H1 (cell line): ENCODE results near the gene GPR42. TPM values are rescaled to one million over a fixed set of nuclear protein-coding genes. Genes with fewer than 3 reads are reported as not detected.

ENCODE experiments used
- CTCF ChIA-PET: fragments of 300-600 bp; sonication (Branson Sonifier 250); formaldehyde crosslinking; loops from one replicate; lab custom pipeline; 2021; ENCODE audit not compliant: partially characterized antibody; lab: Charles Lee
- POLR2A ChIA-PET: fragments of 300-600 bp; sonication (Branson Sonifier 250); formaldehyde crosslinking; loops from one replicate; lab custom pipeline; 2021; ENCODE audit warnings: inconsistent platforms; ENCODE audit not compliant: partially characterized antibody; lab: Charles Lee
- DNase-seq, 2 experiments: peaks; one replicate each; pipeline versions ENCODE4 v3.0.0 to v3.0.0-alpha.2; 2010 to 2022; ENCODE audit warnings: low spot score in 2 of 2, low read depth in 1 of 2, mixed read lengths in 1 of 2
- FAIRE-seq: peaks from 2 replicates; lab custom pipeline; 2011; peaks lifted over from hg19 to GRCh38; lab: Jason Lieb, UNC
- H2AFZ ChIP-seq: 2 replicates; pipeline ENCODE4 v1.8.1; 2012; ENCODE audit warnings: low read length, inconsistent platforms
- H2AK5ac ChIP-seq: 2 replicates; pipeline ENCODE4 v1.6.1; 2013; ENCODE audit warnings: low read depth, low read length
- H2BK120ac ChIP-seq: replicated peaks from 2 replicates; pipeline ENCODE3; 2013; ENCODE audit warnings: low read depth, low read length, inconsistent platforms
- H2BK12ac ChIP-seq: 2 replicates; pipeline ENCODE4 v1.6.1; 2013; ENCODE audit warnings: low read depth, low read length
- H2BK15ac ChIP-seq: 2 replicates; pipeline ENCODE4 v1.6.1; 2013; ENCODE audit warnings: low read length
- H2BK20ac ChIP-seq: 2 replicates; pipeline ENCODE4 v1.6.1; 2013; ENCODE audit warnings: low read length
- H2BK5ac ChIP-seq: 2 replicates; pipeline ENCODE4 v1.6.1; 2013; ENCODE audit warnings: low read depth, low read length
- H3K14ac ChIP-seq: 2 replicates; pipeline ENCODE4 v1.6.1; 2013; ENCODE audit warnings: inconsistent platforms; ENCODE audit not compliant: insufficient read length
- H3K18ac ChIP-seq: 2 replicates; pipeline ENCODE4 v1.6.1; 2013; ENCODE audit warnings: low read length; ENCODE audit errors: extremely low read depth
- H3K23ac ChIP-seq: 2 replicates; pipeline ENCODE4 v1.6.1; 2013; ENCODE audit warnings: inconsistent platforms; ENCODE audit not compliant: insufficient read length
- H3K23me2 ChIP-seq: 2 replicates; pipeline ENCODE4 v1.6.1; 2013; ENCODE audit warnings: low read depth, low read length
- H3K27ac ChIP-seq: 2 replicates; pipeline ENCODE4 v1.6.1; 2011; ENCODE audit warnings: low read depth, low read length, inconsistent platforms
- H3K27me3 ChIP-seq, 4 experiments: replicated peaks in 1 of 4; 1 replicate in 1 of 4; 2 replicates in 3 of 4; pipeline versions ENCODE4 v1.6.1 to v1.8.1; 2011 to 2013; ENCODE audit warnings: low read length in 3 of 4, mild to moderate bottlenecking in 3 of 4, inconsistent platforms in 2 of 4, mixed read lengths in 2 of 4, moderate library complexity in 1 of 4; ENCODE audit not compliant: control insufficient read depth in 3 of 4, insufficient read depth in 3 of 4; ENCODE audit errors: extremely low read depth in 1 of 4
- H3K36me3 ChIP-seq, 4 experiments: 2 replicates each; pipeline versions ENCODE4 v1.6.1 to v1.8.1; 2011 to 2013; ENCODE audit warnings: mild to moderate bottlenecking in 4 of 4, low read length in 3 of 4, moderate library complexity in 2 of 4, control low read depth in 1 of 4, inconsistent platforms in 1 of 4; ENCODE audit not compliant: insufficient read depth in 4 of 4, control insufficient read depth in 2 of 4
- H3K4ac ChIP-seq: replicated peaks from 2 replicates; pipeline ENCODE3; 2013; ENCODE audit warnings: low read length, low read depth, mixed read lengths, inconsistent platforms; ENCODE audit not compliant: insufficient read length
- H3K4me1 ChIP-seq, 4 experiments: replicated peaks in 1 of 4; 1 replicate in 1 of 4; 2 replicates in 3 of 4; pipeline versions ENCODE4 v1.6.1 to v1.8.1; 2011 to 2013; ENCODE audit warnings: low read length in 3 of 4, inconsistent platforms in 2 of 4, mixed read lengths in 1 of 4; ENCODE audit not compliant: insufficient read depth in 4 of 4, control insufficient read depth in 3 of 4
- H3K4me2 ChIP-seq, 2 experiments: 2 replicates each; pipeline versions ENCODE4 v1.6.1 to v1.8.1; 2011 to 2013; ENCODE audit warnings: low read depth in 2 of 2, low read length in 2 of 2, control low read depth in 1 of 2, inconsistent platforms in 1 of 2, mild to moderate bottlenecking in 1 of 2; ENCODE audit not compliant: insufficient read depth in 1 of 2
- H3K4me3 ChIP-seq, 4 experiments: fragments of 200-600, 300-600 bp in 1 of 4; sonication (generic), shearing (Covaris generic), sonication (Bioruptor Twin) in 1 of 4; 2 replicates each; pipeline versions ENCODE4 v1.5.1 to v1.8.1; 2011 to 2016; ENCODE audit warnings: low read length in 4 of 4, low read depth in 3 of 4, control low read depth in 2 of 4, inconsistent platforms in 2 of 4, mild to moderate bottlenecking in 2 of 4, mixed read lengths in 1 of 4, moderate library complexity in 1 of 4; ENCODE audit not compliant: insufficient read depth in 2 of 4; ENCODE audit errors: extremely low read depth in 1 of 4
- H3K56ac ChIP-seq: replicated peaks from 2 replicates; pipeline ENCODE3; 2013; ENCODE audit warnings: low read depth, mild to moderate bottlenecking, mixed read lengths, low read length, inconsistent platforms; ENCODE audit not compliant: insufficient read length
- H3K79me1 ChIP-seq: 2 replicates; pipeline ENCODE4 v1.6.1; 2013; ENCODE audit warnings: low read depth, low read length, control low read depth
- H3K79me2 ChIP-seq, 2 experiments: 2 replicates each; pipeline versions ENCODE4 v1.6.1 to v1.8.1; 2012 to 2013; ENCODE audit warnings: low read length in 2 of 2, mild to moderate bottlenecking in 2 of 2, inconsistent platforms in 1 of 2; ENCODE audit not compliant: insufficient read depth in 2 of 2, control insufficient read depth in 1 of 2
- H3K9ac ChIP-seq, 4 experiments: replicated peaks in 1 of 4; 1 replicate in 1 of 4; 2 replicates in 3 of 4; pipeline versions ENCODE4 v1.6.1 to v1.8.1; 2011 to 2013; ENCODE audit warnings: low read depth in 3 of 4, low read length in 3 of 4, control low read depth in 2 of 4, mild to moderate bottlenecking in 2 of 4, moderate library complexity in 2 of 4, inconsistent platforms in 1 of 4; ENCODE audit errors: extremely low read depth in 1 of 4
- H3K9me3 ChIP-seq, 2 experiments: 2 replicates each; pipeline versions ENCODE4 v1.6.1 to v1.8.1; 2012 to 2013; ENCODE audit warnings: mild to moderate bottlenecking in 2 of 2, moderate library complexity in 2 of 2, control low read depth in 1 of 2, inconsistent platforms in 1 of 2, low read depth in 1 of 2, low read length in 1 of 2, mixed read lengths in 1 of 2; ENCODE audit not compliant: insufficient read depth in 2 of 2
- H4K20me1 ChIP-seq, 2 experiments: replicated peaks in 1 of 2; 2 replicates each; pipeline versions ENCODE3 to v1.8.1; 2011 to 2013; ENCODE audit warnings: inconsistent platforms in 2 of 2, low read length in 2 of 2, mild to moderate bottlenecking in 1 of 2; ENCODE audit not compliant: insufficient read depth in 2 of 2, control insufficient read depth in 1 of 2
- H4K5ac ChIP-seq: 2 replicates; pipeline ENCODE4 v1.6.1; 2013; ENCODE audit warnings: low read length, low read depth, mixed read lengths, inconsistent platforms; ENCODE audit not compliant: insufficient read length
- H4K8ac ChIP-seq: 2 replicates; pipeline ENCODE4 v1.8.0; 2013; ENCODE audit warnings: mild to moderate bottlenecking, moderate library complexity, low read length, inconsistent platforms; ENCODE audit not compliant: insufficient read depth; ENCODE audit errors: extremely low read depth
- H4K91ac ChIP-seq: replicated peaks from 2 replicates; pipeline ENCODE3; 2013; ENCODE audit warnings: low read length, mixed read lengths, inconsistent platforms; ENCODE audit not compliant: insufficient read length
- BRCA1 ChIP-seq: IDR thresholded peaks from 2 replicates; pipeline ENCODE4 v1.6.1; 2012; ENCODE audit warnings: low read depth, low read length, improper control_type of control experiment
- KDM1A ChIP-seq: fragments of 200-600, 300-600 bp; sonication (generic); IDR thresholded peaks from 2 replicates; pipeline ENCODE4 v1.7.1; 2016; ENCODE audit warnings: mild to moderate bottlenecking, low read length, borderline replicate concordance
- RFX5 ChIP-seq: IDR thresholded peaks from 2 replicates; pipeline ENCODE4 v1.6.1; 2011; ENCODE audit warnings: low read depth, low read length, improper control_type of control experiment, borderline replicate concordance
- SAP30 ChIP-seq: fragments of 300-600 bp; sonication (generic); IDR thresholded peaks from 2 replicates; pipeline ENCODE4 v1.7.1; 2012; ENCODE audit warnings: low read length, moderate library complexity, mild to moderate bottlenecking, inconsistent platforms; ENCODE audit not compliant: insufficient read depth, insufficient replicate concordance
- TAF1 ChIP-seq: IDR thresholded peaks from 2 replicates; pipeline ENCODE4 v1.6.1; 2011; ENCODE audit warnings: mild to moderate bottlenecking, low read depth, low read length
- WGBS, 2 experiments: shearing (Covaris generic) in 1 of 2; methylation state at CpG; one replicate each; pipeline versions ENCODE4 v1.1.6 to v1.1.7; 2013 to 2015; ENCODE audit warnings: low lambda C conversion rate in 2 of 2, mixed read lengths in 2 of 2, inconsistent platforms in 1 of 2, low coverage in 1 of 2, missing lambda C conversion rate in 1 of 2; ENCODE audit not compliant: insufficient replicate concordance in 2 of 2, insufficient coverage in 1 of 2, insufficient read length in 1 of 2; ENCODE audit errors: extremely low coverage in 1 of 2, missing lambda C conversion rate in 1 of 2; 5-methylcytosine and 5-hydroxymethylcytosine counted together
- polyA plus RNA-seq, 7 experiments: library from polyadenylated mRNA; depleted of rRNA in 3 of 7; stranded (reverse) in 5 of 7; unstranded in 2 of 7; fragments of >200 nt in 5 of 7; fragments of 200-250 nt in 2 of 7; gene quantifications; 1 replicate in 5 of 7; 2 replicates in 1 of 7; 4 replicates in 1 of 7; pipeline versions ENCODE4 v1.2.1 to v1.2.3, GENCODE V29; 2011 to 2013; ENCODE audit warnings: missing spikeins in 2 of 7, mixed read lengths in 2 of 7
- total RNA-seq: library from RNA; stranded (reverse); fragmentation: NEBNext Ultra II Directional; extraction: Animal tissue kit (Norgen Biotek cat#: 25700); gene quantifications from 2 replicates; pipeline ENCODE4 v1.2.1, GENCODE V29; 2021
- TF ChIP-seq, protein P1 (sequence below): IDR thresholded peaks from 2 replicates; pipeline ENCODE4 v1.6.1; 2012; ENCODE audit warnings: low read length, inconsistent platforms

The GPR42 gene
- total and polyA plus RNA-seq, 2 of the 8 experiments (the other 6 are each of a cell fraction or from before 2014, with no cell fraction given): not detected

DNA sequence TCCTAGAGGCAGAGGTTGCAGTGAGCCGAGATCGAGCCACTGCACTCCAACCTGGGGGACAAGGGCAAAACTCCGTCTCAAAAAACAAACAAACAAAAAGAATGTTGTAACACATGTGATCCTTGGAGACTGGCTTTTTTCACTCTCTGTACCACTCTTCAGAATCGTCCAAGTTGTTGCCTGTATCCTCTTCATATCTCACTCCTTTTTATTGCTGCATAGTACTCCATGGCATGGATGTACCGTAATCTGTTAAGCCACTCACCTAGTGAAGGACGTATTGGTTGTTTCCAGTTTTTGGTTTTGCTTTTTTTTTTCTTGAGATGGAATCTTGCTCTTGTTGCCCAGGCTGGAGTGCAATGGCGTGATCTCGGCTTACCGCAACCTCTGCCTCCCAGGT, 48.9 kb upstream of the GPR42 start:
- CTCF ChIA-PET: interaction anchor here (1.3 kb wide), 1 partner anchor 15 kb away, joined by 4 read pairs; no protein-coding TSS in a partner anchor
- no peak for FAIRE-seq
- H2BK120ac ChIP-seq: no peak overlapping the region

More for the DNA sequence above, 48.9 kb upstream of the GPR42 start:
- H2AFZ ChIP-seq: no peak overlapping the region
- no peaks in the 10 kb centered on the region for H4K20me1 ChIP-seq
- H3K79me1 ChIP-seq: no peaks in the 10 kb centered on the region
- H3K36me3 ChIP-seq: no peaks in the 10 kb centered on the region
- H4K91ac ChIP-seq: no peak overlapping the region
- no peak overlapping the region for H2AK5ac ChIP-seq
- H2BK5ac ChIP-seq: no peak overlapping the region
- POLR2A ChIA-PET: no interaction called here
- no peak for TF ChIP-seq TAF1
- TF ChIP-seq SAP30: no peak
- TF ChIP-seq BRCA1: no peak
- TF ChIP-seq, protein P1, sequence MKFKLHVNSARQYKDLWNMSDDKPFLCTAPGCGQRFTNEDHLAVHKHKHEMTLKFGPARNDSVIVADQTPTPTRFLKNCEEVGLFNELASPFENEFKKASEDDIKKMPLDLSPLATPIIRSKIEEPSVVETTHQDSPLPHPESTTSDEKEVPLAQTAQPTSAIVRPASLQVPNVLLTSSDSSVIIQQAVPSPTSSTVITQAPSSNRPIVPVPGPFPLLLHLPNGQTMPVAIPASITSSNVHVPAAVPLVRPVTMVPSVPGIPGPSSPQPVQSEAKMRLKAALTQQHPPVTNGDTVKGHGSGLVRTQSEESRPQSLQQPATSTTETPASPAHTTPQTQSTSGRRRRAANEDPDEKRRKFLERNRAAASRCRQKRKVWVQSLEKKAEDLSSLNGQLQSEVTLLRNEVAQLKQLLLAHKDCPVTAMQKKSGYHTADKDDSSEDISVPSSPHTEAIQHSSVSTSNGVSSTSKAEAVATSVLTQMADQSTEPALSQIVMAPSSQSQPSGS: no peak
- TF ChIP-seq KDM1A: peak; percentile 20; the same call in 1 of the 2 replicates
- no peak for TF ChIP-seq RFX5
- H3K4me1 ChIP-seq: no peaks in the 10 kb centered on the region
- no peaks in the 10 kb centered on the region for H3K79me2 ChIP-seq
- no peak overlapping the region for H3K56ac ChIP-seq
- WGBS, 2 experiments: 89% methylated on average over 9 of the region's 9 CpGs; no CpG with 5 or more reads in 1 of the 2 experiments
- no peak overlapping the region for H3K18ac ChIP-seq
- no peak overlapping the region for H3K27ac ChIP-seq
- no peak for DNase-seq
- no peak overlapping the region for H3K4me3 ChIP-seq
- no peaks in the 10 kb centered on the region for H3K23me2 ChIP-seq
- H3K4ac ChIP-seq: no peak overlapping the region
- no peak overlapping the region for H3K14ac ChIP-seq
- no peak overlapping the region for H2BK12ac ChIP-seq
- H3K23ac ChIP-seq: no peak overlapping the region
- no peak overlapping the region for H2BK20ac ChIP-seq
- 0 out of 4 replicates have a peak, but pooled peaks cover 0 to 2% of the 10 kb centered on the region in 2 experiments for H3K9me3 ChIP-seq
- no peak overlapping the region for H4K5ac ChIP-seq
- H3K4me2 ChIP-seq: no peak overlapping the region
- H4K8ac ChIP-seq: no peak overlapping the region
- no peak overlapping the region for H3K9ac ChIP-seq
- no peak overlapping the region for H2BK15ac ChIP-seq
- no peaks in the 10 kb centered on the region for H3K27me3 ChIP-seq
